HAP-1 (cell line): ENCODE measurements around the gene TIMM17A.
"Not testable (repeated sequence)": the region's sequence is repeated elsewhere in the genome, so short reads cannot be mapped to it uniquely, and the experiment has no call there.

Source experiments
- DNase-seq, 2 experiments: peaks; one replicate each; pipeline ENCODE4 v3.0.0-alpha.2; 2016 to 2020; ENCODE audit warnings: low spot score in 2 of 2
- H3K27me3 ChIP-seq: fragments of 250-450 bp; sonication (Bioruptor Pico); 2 replicates; pipeline ENCODE4 v1.5.1; 2020; ENCODE audit warnings: low read depth, mild to moderate bottlenecking, moderate library complexity
- H3K36me3 ChIP-seq: fragments of 250-450 bp; sonication (Bioruptor Pico); replicated peaks from 2 replicates; pipeline ENCODE4 v1.5.1; 2020; ENCODE audit warnings: mild to moderate bottlenecking
- H3K4me1 ChIP-seq: fragments of 250-450 bp; sonication (Bioruptor Pico); 2 replicates; pipeline ENCODE4 v1.5.1; 2020; ENCODE audit warnings: mild to moderate bottlenecking
- H3K4me3 ChIP-seq: fragments of 250-450 bp; sonication (Bioruptor Pico); 2 replicates; pipeline ENCODE4 v1.5.1; 2020; ENCODE audit warnings: mild to moderate bottlenecking, moderate library complexity
- H3K9me3 ChIP-seq: fragments of 250-450 bp; sonication (Bioruptor Pico); 2 replicates; pipeline ENCODE4 v1.5.1; 2020; ENCODE audit warnings: mild to moderate bottlenecking, moderate library complexity
- in situ Hi-C: fragments of 300-500 bp; cut with MboI; formaldehyde crosslinking; loops from 3 replicates; pipeline ENCODE4 v1.14.3; 2020; ENCODE audit warnings: low sequenced_read_pairs, inconsistent platforms, mixed read lengths

Gene TIMM17A

DNA sequence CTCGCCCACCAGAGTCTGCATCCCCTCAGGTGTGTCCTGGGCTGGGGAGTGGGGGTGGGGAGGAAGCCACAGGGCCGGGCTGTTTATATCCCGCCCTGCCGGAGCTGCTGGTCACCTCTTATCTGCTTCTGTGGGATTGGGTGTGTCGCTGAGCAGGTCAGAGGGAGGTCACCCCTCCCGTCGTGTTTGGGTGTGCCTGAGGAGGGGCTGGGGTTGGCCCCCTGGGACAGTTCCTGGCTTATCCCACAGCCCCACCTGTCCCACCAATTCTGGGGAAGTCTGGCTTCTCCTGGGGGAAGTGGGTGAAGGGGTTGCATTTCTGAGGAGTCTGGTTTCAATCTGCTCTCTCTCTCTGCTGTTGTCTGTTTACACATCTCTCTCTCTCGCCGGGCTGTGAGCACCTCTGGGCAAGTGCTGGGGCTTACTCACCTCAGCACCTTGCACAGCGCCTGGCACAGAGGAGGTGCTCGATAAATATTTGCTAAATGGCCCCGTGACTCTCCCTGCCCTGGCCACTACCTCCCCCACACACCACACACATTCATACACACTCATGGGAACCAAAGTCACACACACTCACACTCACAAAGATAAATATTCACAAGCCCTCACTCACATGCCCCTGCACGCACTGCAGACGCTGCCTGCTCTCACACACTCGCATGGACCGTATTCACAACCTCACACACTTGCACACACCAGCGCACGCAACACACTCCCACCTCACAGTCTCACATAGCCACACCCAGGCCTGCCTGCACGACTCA, 63.3 kb downstream of the TIMM17A start:
- Histone ChIP-seq H3K36me3 (no peaks in the 10 kb centered on the region), H3K4me3 (no peak overlapping the region), H3K9me3 (no peaks in the 10 kb centered on the region), H3K4me1 (no peaks in the 10 kb centered on the region), H3K27me3 (no peaks in the 10 kb centered on the region)
- no peak for DNase-seq
- in situ Hi-C loops: no loop called here

- H3K4me1 ChIP-seq, H3K27me3 ChIP-seq, H3K9me3 ChIP-seq, H3K4me3 ChIP-seq, H3K36me3 ChIP-seq, in situ Hi-C loops, DNase-seq: not testable (repeated sequence)
Observed at GRCh38 chr1:202019235-202019558, 63.9 kb downstream of the TIMM17A start.
